Upper lobe of right lung (tissue), 1 donor: ENCODE data around the gene CAMTA1. TPM values are rescaled to one million over a fixed set of nuclear protein-coding genes. Genes with fewer than 3 reads are reported as not detected.

Source experiments
- ATAC-seq: fragments of 200-7000 bp; cut with Tn5 transposase; one replicate; pipeline ENCODE4 v1.9.1; 2020; ENCODE audit warnings: mild to moderate bottlenecking, moderate library complexity
- DNase-seq: peaks from one replicate; pipeline ENCODE4 v3.0.0-alpha.2; 2020
- H3K27ac ChIP-seq: fragments of 200-600 bp; one replicate; pipeline ENCODE4 v1.8.0; 2022
- H3K27me3 ChIP-seq: fragments of 200-600 bp; one replicate; pipeline ENCODE4 v1.8.0; 2022; ENCODE audit warnings: mild to moderate bottlenecking
- H3K36me3 ChIP-seq: fragments of 200-600 bp; one replicate; pipeline ENCODE4 v1.8.0; 2022
- H3K4me1 ChIP-seq: fragments of 200-600 bp; one replicate; pipeline ENCODE4 v1.8.0; 2022
- H3K4me3 ChIP-seq: fragments of 200-600 bp; one replicate; pipeline ENCODE4 v1.8.0; 2022; ENCODE audit warnings: mild to moderate bottlenecking
- H3K9me3 ChIP-seq: fragments of 200-600 bp; one replicate; pipeline ENCODE4 v1.8.0; 2022
- CTCF ChIP-seq: fragments of 200-600 bp; IDR thresholded peaks from one replicate; pipeline ENCODE4 v1.8.0; 2022; ENCODE audit warnings: antibody characterized with exemption
- intact Hi-C: fragments of 100-400 bp; cut with DNase I; formaldehyde crosslinking; loops from one replicate; pipeline ENCODE4 v1.11.0; 2022
- total RNA-seq: library from RNA; stranded (reverse); fragmentation: NEBNext Ultra II Directional; extraction: Animal tissue kit (Norgen Biotek cat#: 25700); gene quantifications from one replicate; pipeline ENCODE4 v1.2.1, GENCODE V29; 2021
- donor health status: DM: no; HTN: yes; CAD: no; lungs with severe emphysema.

The CAMTA1 gene
- total RNA-seq, 1 donor from 2014 or later = 63.4 TPM

- intact Hi-C loops = no loop called here
- DNase-seq = no peak
- H3K9me3 ChIP-seq = no peaks in the 10 kb centered on the region
- no peaks in the 10 kb centered on the region for H3K36me3 ChIP-seq
- no peak overlapping the region for H3K27ac ChIP-seq
- no peak for TF ChIP-seq CTCF
- H3K27me3 ChIP-seq = no peaks in the 10 kb centered on the region
- H3K4me1 ChIP-seq = no peaks in the 10 kb centered on the region
- H3K4me3 ChIP-seq = no peak overlapping the region
- ATAC-seq = no peak
Observed at GRCh38 chr1:6948416-6948815, 163.2 kb downstream of the CAMTA1 start.

- Histone ChIP-seq H3K27me3 (no peaks in the 10 kb centered on the region), H3K36me3 (no peaks in the 10 kb centered on the region), H3K4me1 (no peaks in the 10 kb centered on the region), H3K9me3 (no peaks in the 10 kb centered on the region), H3K27ac (no peak overlapping the region), H3K4me3 (no peak overlapping the region)
- no peak for TF ChIP-seq CTCF
- DNase-seq (no peak), ATAC-seq (no peak)
- intact Hi-C loops = no loop called here
Observed at GRCh38 chr1:6948861-6949260, 163.6 kb downstream of the CAMTA1 start.

DNA sequence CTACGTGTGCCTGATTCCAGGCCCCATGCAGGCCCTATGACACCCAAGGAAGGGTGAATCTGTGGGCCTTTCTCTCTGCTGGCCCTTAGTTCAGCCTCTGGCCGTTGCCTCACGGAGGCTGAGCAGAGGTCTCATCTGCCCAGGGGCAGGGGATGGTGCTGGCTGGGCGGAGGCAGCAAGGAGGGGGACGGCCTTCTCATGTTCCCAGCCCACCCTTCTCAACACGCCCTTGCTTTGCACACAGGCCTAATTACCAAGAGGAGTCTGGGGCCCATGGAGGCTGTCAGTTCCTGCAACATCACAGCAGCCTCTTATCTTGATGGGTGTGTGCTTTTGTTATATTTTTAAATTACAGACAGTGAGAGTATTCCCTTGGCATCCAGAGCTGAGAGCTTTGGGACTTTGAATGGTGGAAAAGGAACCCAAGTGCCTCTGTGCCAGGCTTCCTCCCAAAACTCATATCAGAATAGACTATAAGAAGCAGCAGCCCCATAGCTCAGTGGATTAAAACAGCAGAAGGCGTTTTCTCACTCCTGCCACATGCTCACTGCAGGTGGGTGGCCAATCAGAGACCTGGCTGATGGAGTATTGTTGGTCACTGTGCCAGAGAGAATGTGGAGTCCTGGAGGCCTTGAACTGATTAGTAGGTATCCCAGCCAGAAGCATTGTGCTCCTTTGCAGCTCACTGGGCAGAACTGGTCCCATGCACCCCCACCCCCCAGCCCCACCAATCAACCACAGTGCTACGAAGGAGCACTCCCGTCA lies 164.9 kb downstream of the CAMTA1 start:
- Histone ChIP-seq H3K9me3 (no peaks in the 10 kb centered on the region), H3K36me3 (no peaks in the 10 kb centered on the region), H3K4me3 (no peak overlapping the region), H3K4me1 (no peaks in the 10 kb centered on the region), H3K27me3 (no peaks in the 10 kb centered on the region), H3K27ac (no peak overlapping the region)
- intact Hi-C loops = no loop called here
- DNase-seq (no peak), ATAC-seq (no peak)
- TF ChIP-seq CTCF = no peak

- no peak overlapping the region for H3K4me3 ChIP-seq
- intact Hi-C loops = no loop called here
- no peaks in the 10 kb centered on the region for H3K4me1 ChIP-seq
- H3K9me3 ChIP-seq = no peaks in the 10 kb centered on the region
- H3K27ac ChIP-seq = no peak overlapping the region
- H3K36me3 ChIP-seq = no peaks in the 10 kb centered on the region
- no peaks in the 10 kb centered on the region for H3K27me3 ChIP-seq
- ATAC-seq (no peak), DNase-seq (no peak)
- TF ChIP-seq CTCF = no peak
Observed at GRCh38 chr1:6951536-6951935, 166.3 kb downstream of the CAMTA1 start.

DNA sequence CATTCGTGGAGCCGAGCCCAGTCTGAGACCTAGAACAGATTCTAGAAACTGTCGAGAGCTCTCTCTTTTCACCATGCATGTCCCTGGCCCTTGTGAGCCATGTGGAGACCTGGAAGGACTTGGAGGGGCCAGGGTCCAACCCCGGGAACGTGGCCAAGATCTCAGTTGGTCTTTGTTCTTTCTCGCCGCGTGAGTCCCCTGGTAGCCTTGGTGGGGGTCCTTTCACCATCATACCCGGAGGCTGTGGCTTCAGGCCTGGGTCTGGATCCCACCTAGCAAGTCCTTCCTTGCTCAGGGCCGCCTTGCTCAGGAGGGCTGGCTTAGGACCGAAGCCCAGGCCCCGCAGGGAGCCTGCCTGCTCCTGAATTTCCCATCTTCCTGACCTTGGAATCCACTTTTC lies 168.0 kb downstream of the CAMTA1 start:
- intact Hi-C loops = no loop called here
- Histone ChIP-seq H3K4me1 (no peaks in the 10 kb centered on the region), H3K9me3 (no peaks in the 10 kb centered on the region), H3K27me3 (no peaks in the 10 kb centered on the region), H3K4me3 (no peak overlapping the region), H3K36me3 (no peaks in the 10 kb centered on the region), H3K27ac (no peak overlapping the region)
- ATAC-seq (no peak), DNase-seq (no peak)
- TF ChIP-seq CTCF = no peak

GRCh38 chr1:6953907-6954364 lies 168.7 kb downstream of the CAMTA1 start:
- Histone ChIP-seq H3K36me3 (no peaks in the 10 kb centered on the region), H3K9me3 (no peaks in the 10 kb centered on the region), H3K27ac (no peak overlapping the region), H3K4me3 (no peak overlapping the region), H3K4me1 (no peaks in the 10 kb centered on the region), H3K27me3 (no peaks in the 10 kb centered on the region)
- intact Hi-C loops = no loop called here
- no peak for TF ChIP-seq CTCF
- ATAC-seq (no peak), DNase-seq (no peak)
